HFF-Myc (cell line): Measurements from ENCODE around the gene MUSK.

Source experiments
- DNase-seq: peaks from one replicate; pipeline ENCODE4 v3.0.0-alpha.2; 2011; ENCODE audit warnings: low read depth; ENCODE audit errors: extremely low read depth
- H3K4me3 ChIP-seq: replicated peaks from 2 replicates; pipeline ENCODE4 v1.5.1; 2011; ENCODE audit warnings: low read depth, mild to moderate bottlenecking, control low read depth, low read length
- CTCF ChIP-seq: IDR thresholded peaks from 2 replicates; pipeline ENCODE4 v1.5.1; 2012; ENCODE audit warnings: mild to moderate bottlenecking, low read depth, low read length, control low read depth; ENCODE audit errors: missing control alignments

MUSK gene

GRCh38 chr9:110752766-110753165 lies 84.2 kb downstream of the MUSK start:
- H3K4me3 ChIP-seq: no peak overlapping the region
- peak; percentile 95 for DNase-seq
- TF ChIP-seq CTCF: no peak

DNA sequence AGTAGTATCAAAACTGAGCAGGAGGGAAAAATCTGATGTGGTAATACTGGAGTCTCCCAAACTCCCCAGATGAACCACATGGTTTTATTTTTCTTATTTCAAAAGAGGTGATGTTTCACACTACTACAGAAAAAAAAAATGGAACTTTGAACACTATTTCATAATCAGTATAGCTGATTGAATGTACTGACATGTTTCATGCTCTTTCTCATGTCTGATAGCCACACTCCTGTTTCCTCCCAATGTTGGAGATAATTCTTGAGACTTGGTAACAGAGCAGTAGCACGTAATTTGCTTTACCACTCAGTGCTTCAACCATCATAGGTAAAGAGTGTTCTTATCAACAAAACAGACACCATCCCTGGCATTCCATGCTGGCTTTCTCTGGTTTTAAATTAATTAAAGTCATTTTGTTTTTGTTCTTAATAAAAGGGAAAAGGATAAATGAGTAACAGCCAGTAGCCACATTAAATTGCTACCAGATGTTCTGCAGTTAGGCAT lies 85.2 kb downstream of the MUSK start:
- DNase-seq: no peak
- H3K4me3 ChIP-seq: no peak overlapping the region
- TF ChIP-seq CTCF: no peak

DNA sequence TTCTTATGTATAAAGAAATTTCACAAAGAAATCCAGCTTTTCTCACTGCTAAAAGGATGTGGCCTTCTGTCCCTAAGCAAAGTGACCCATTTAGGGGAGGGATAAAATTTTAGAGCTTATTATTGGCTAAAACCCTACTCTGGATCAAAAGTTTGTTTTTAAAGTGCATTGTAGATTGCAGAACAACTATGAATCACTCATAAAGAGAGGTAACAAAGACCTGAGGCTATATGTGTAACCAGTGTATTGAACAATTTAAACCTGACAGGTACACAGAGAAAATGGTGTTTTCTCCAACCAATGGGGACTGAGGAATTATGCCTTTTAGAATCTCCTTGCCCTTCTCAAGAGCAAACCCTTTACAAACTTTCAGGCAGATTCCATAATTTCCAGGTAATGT lies 86.6 kb downstream of the MUSK start:
- no peak overlapping the region for H3K4me3 ChIP-seq
- DNase-seq: no peak
- no peak for TF ChIP-seq CTCF

GRCh38 chr9:110758201-110758600 lies 89.6 kb downstream of the MUSK start:
- H3K4me3 ChIP-seq: no peak overlapping the region
- no peak for DNase-seq
- no peak for TF ChIP-seq CTCF

- no peak for TF ChIP-seq CTCF
- no peak overlapping the region for H3K4me3 ChIP-seq
- DNase-seq: no peak
Measured at GRCh38 chr9:110762783-110763182, 94.2 kb downstream of the MUSK start.

DNA sequence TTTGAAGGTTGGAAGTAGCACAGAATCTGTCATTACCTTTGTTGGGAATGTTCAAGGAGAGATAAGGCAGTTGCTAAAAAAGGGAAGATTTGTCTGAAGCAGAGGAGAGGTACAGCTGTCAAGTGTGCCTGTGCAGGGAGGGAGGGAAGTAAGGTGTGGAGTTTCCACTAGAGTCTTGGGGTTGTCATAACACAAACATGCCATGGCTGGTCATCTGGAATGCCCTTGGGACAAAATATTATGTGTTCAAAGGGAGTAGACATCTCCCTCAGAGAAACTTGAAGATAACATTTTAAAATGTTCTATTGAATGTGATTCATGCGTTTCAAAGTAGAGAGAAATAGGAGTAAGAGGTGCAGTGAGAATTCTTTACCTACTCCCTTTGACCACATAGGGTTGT lies 95.0 kb downstream of the MUSK start:
- no peak overlapping the region for H3K4me3 ChIP-seq
- TF ChIP-seq CTCF: no peak
- no peak for DNase-seq

GRCh38 chr9:110764006-110764405 lies 95.4 kb downstream of the MUSK start:
- no peak overlapping the region for H3K4me3 ChIP-seq
- TF ChIP-seq CTCF: no peak
- no peak for DNase-seq
